ENCODE results near the gene LDLRAP1. TPM values are rescaled to one million over a fixed set of nuclear protein-coding genes. Genes with fewer than 3 reads are reported as not detected.

The LDLRAP1 gene
- total RNA-seq, 1 experiment from 2014 or later, result 26.0 TPM

GRCh38 chr1:25571522-25571970, 28.1 kb downstream of the LDLRAP1 start:
- CTCF ChIA-PET, result interaction anchor here (0.8 to 1.2 kb wide), 2 partner anchors 21 to 94 kb away, joined by 3 read pairs; no protein-coding TSS in a partner anchor
- no peak for ATAC-seq
- TF ChIP-seq ZNF274 (IDR thresholded peaks at IDR 0.05; ENCODE audit: low read depth, low read length) (no peak), CTCF (IDR thresholded peaks at IDR 0.05 in 2 of 3, conservative IDR thresholded peaks at IDR 0.05 in 1 of 3; ENCODE audit: borderline replicate concordance in 1 of 3, insufficient read depth in 1 of 3, low read depth in 2 of 3, low read length in 2 of 3) (no peak), REST (IDR thresholded peaks at IDR 0.05; ENCODE audit: low read depth) (no peak), YY1 (IDR thresholded peaks at IDR 0.05; ENCODE audit: extremely low read depth, insufficient replicate concordance, low read depth, low read length) (no peak), POLR2A (IDR thresholded peaks at IDR 0.05; ENCODE audit: borderline replicate concordance, extremely low read depth, insufficient read depth, insufficient read length) (no peak), EZH2phosphoT487 (IDR thresholded peaks at IDR 0.05; ENCODE audit: borderline replicate concordance) (no peak)
- H3K36me3 ChIP-seq (ENCODE audit: control insufficient read depth in 1 of 2, insufficient read depth in 2 of 2, low read length in 2 of 2), result no peaks in the 10 kb centered on the region
- no TSS peak for BruUV-seq (replicated peaks)
- no peaks in the 10 kb centered on the region for H3K9me3 ChIP-seq (ENCODE audit: control insufficient read depth in 1 of 2, insufficient read depth in 1 of 2, low read depth in 1 of 2, low read length in 2 of 2)
- intact Hi-C loops (cut with micrococcal nuclease), result no loop called here
- no peaks in the 10 kb centered on the region for H4K20me1 ChIP-seq (ENCODE audit: insufficient read depth)
- no peak overlapping the region for H3K9ac ChIP-seq (ENCODE audit: low read length)
- no peak overlapping the region for H3K4me3 ChIP-seq (replicated peaks in 1 of 2; ENCODE audit: low read depth in 1 of 2, low read length in 2 of 2)
- no peak for DNase-seq (ENCODE audit: low read depth, low spot score)
- no peak overlapping the region for H3K4me2 ChIP-seq (ENCODE audit: low read length)
- H3K4me1 ChIP-seq (ENCODE audit: control insufficient read depth in 1 of 2, insufficient read depth in 2 of 2, low read length in 2 of 2), result peaks cover 33 to 60% of the 10 kb centered on the region in 2 experiments
- no peak overlapping the region for H3K27ac ChIP-seq (ENCODE audit: low read depth, low read length)
- no peaks in the 10 kb centered on the region for H3K27me3 ChIP-seq (ENCODE audit: insufficient read depth, low read length)
- POLR2A ChIA-PET, result no interaction called here
- H3K79me2 ChIP-seq (ENCODE audit: insufficient read depth, low read length), result no peaks in the 10 kb centered on the region
- RAD21 ChIA-PET (ENCODE audit: low non-redundant PET in 1 of 2, low total read pairs in 2 of 2, uncharacterized antibody in 2 of 2, unreplicated experiment in 2 of 2), result no interaction called here
- H2AFZ ChIP-seq (ENCODE audit: low read depth, low read length, poor library complexity, severe bottlenecking), result no peak overlapping the region
- no peaks in the 10 kb centered on the region for H3K9me2 ChIP-seq (ENCODE audit: insufficient read depth)

Measured in HCT116 (cell line).